SK-N-SH (cell line): ENCODE results near the gene HPX. TPM values are rescaled to one million over a fixed set of nuclear protein-coding genes. Genes with fewer than 3 reads are reported as not detected.

Source experiments
- CTCF ChIA-PET: fragments of 300-600, 350-600 bp; formaldehyde crosslinking; extraction: SDS; loops from one replicate; lab custom pipeline; 2021; lab: Yijun Ruan, JAX
- POLR2A ChIA-PET: fragments of 350-600 bp; sonication (Branson Sonifier 250); formaldehyde crosslinking; extraction: SDS; loops from one replicate; lab custom pipeline; 2020; ENCODE audit warnings: antibody characterized with exemption, inconsistent platforms; lab: Yijun Ruan, JAX
- DNase-seq: peaks from one replicate; pipeline ENCODE4 v3.0.0; 2012
- H2AFZ ChIP-seq: fragments of 200-600 bp; sonication (generic); 2 replicates; pipeline ENCODE4 v1.8.1; 2016; ENCODE audit warnings: antibody characterized with exemption, mild to moderate bottlenecking, low read depth
- H3F3A ChIP-seq: fragments of 200-600 bp; sonication (generic); replicated peaks from 2 replicates; pipeline ENCODE3; 2016; ENCODE audit warnings: antibody characterized with exemption, mild to moderate bottlenecking; ENCODE audit not compliant: insufficient read depth
- H3K27ac ChIP-seq, 2 experiments: fragments of 200-500 bp in 1 of 2; fragments of 200-600 bp in 1 of 2; sonication (Bioruptor generic) in 1 of 2; sonication (generic), shearing (Covaris generic) in 1 of 2; 2 replicates each; pipeline versions ENCODE4 v1.5.1 to v1.6.1; 2014 to 2016; ENCODE audit warnings: low read depth in 2 of 2, inconsistent platforms in 1 of 2, low read length in 1 of 2, mild to moderate bottlenecking in 1 of 2, mixed read lengths in 1 of 2
- H3K27me3 ChIP-seq: fragments of 200-600 bp; sonication (generic), shearing (Covaris generic); 2 replicates; pipeline ENCODE4 v1.6.1; 2016; ENCODE audit warnings: mixed run types; ENCODE audit not compliant: insufficient read depth
- H3K36me3 ChIP-seq, 2 experiments: fragments of 200-500 bp in 1 of 2; fragments of 200-600 bp in 1 of 2; sonication (Bioruptor generic) in 1 of 2; sonication (generic) in 1 of 2; replicated peaks in 1 of 2; 2 replicates each; pipeline versions ENCODE3 to v1.5.1; 2014 to 2016; ENCODE audit warnings: low read length in 1 of 2, mild to moderate bottlenecking in 1 of 2; ENCODE audit not compliant: insufficient read depth in 2 of 2, control insufficient read depth in 1 of 2
- H3K4me1 ChIP-seq, 2 experiments: fragments of 200-500 bp in 1 of 2; fragments of 200-600 bp in 1 of 2; sonication (Bioruptor generic) in 1 of 2; sonication (generic), shearing (Covaris generic) in 1 of 2; 2 replicates each; pipeline versions ENCODE4 v1.5.1 to v1.6.1; 2014 to 2016; ENCODE audit warnings: low read depth in 1 of 2, low read length in 1 of 2, mixed run types in 1 of 2; ENCODE audit not compliant: insufficient read depth in 2 of 2, control insufficient read depth in 1 of 2
- H3K4me2 ChIP-seq: fragments of 200-600 bp; sonication (generic), shearing (Covaris generic); 2 replicates; pipeline ENCODE4 v1.6.1; 2017; ENCODE audit warnings: mixed run types
- H3K4me3 ChIP-seq, 2 experiments: fragments of 200-500 bp in 1 of 2; fragments of 200-600 bp in 1 of 2; sonication (Bioruptor generic) in 1 of 2; sonication (generic), shearing (Covaris generic) in 1 of 2; 2 replicates each; pipeline versions ENCODE4 v1.5.1 to v1.8.1; 2014 to 2016; ENCODE audit warnings: low read depth in 2 of 2, inconsistent platforms in 1 of 2, low read length in 1 of 2, mild to moderate bottlenecking in 1 of 2, mixed read lengths in 1 of 2, moderate library complexity in 1 of 2
- H3K79me2 ChIP-seq: fragments of 200-600 bp; sonication (generic); 2 replicates; pipeline ENCODE4 v1.8.1; 2017; ENCODE audit warnings: mild to moderate bottlenecking; ENCODE audit not compliant: insufficient read depth
- H3K9ac ChIP-seq: fragments of 200-600 bp; sonication (generic); 2 replicates; pipeline ENCODE4 v1.6.1; 2017; ENCODE audit warnings: mixed run types
- H3K9me2 ChIP-seq: fragments of 200-600 bp; sonication (generic); 2 replicates; pipeline ENCODE4 v1.6.1; 2017; ENCODE audit warnings: mixed run types
- H3K9me3 ChIP-seq: fragments of 200-600 bp; sonication (generic); 2 replicates; pipeline ENCODE4 v1.6.1; 2017; ENCODE audit warnings: mixed run types, mild to moderate bottlenecking, moderate library complexity
- H4K20me1 ChIP-seq: fragments of 200-600 bp; sonication (generic); 2 replicates; pipeline ENCODE4 v1.6.1; 2017; ENCODE audit warnings: mild to moderate bottlenecking, mixed run types; ENCODE audit not compliant: insufficient read depth
- CTCF ChIP-seq: fragments of 200-600 bp; sonication (generic); IDR thresholded peaks from 2 replicates; pipeline ENCODE4 v1.6.1; 2017; ENCODE audit warnings: antibody characterized with exemption, mild to moderate bottlenecking, moderate library complexity
- ELF1 ChIP-seq: IDR thresholded peaks from 2 replicates; pipeline ENCODE4 v1.4.0; 2012
- EP300 ChIP-seq, 2 experiments: IDR thresholded peaks; 2 replicates each; pipeline versions ENCODE4 v1.4.0 to v1.6.1; 2012; ENCODE audit warnings: borderline replicate concordance in 1 of 2, low read depth in 1 of 2, low read length in 1 of 2
- EZH2phosphoT487 ChIP-seq: fragments of 200-600 bp; sonication (generic); IDR thresholded peaks from 2 replicates; pipeline ENCODE4 v1.6.1; 2017; ENCODE audit warnings: low read depth, mixed run types, mild to moderate bottlenecking, antibody characterized with exemption, moderate library complexity, borderline replicate concordance
- FOSL2 ChIP-seq: IDR thresholded peaks from 2 replicates; pipeline ENCODE4 v1.4.0; 2012; ENCODE audit warnings: low read depth, mild to moderate bottlenecking, moderate library complexity, borderline replicate concordance
- FOXJ3 ChIP-seq: sonication (generic); formaldehyde crosslinking; IDR thresholded peaks from 2 replicates; pipeline ENCODE4 v1.5.1; 2020; ENCODE audit warnings: mild to moderate bottlenecking, missing genetic modification reagents
- FOXM1 ChIP-seq: IDR thresholded peaks from 2 replicates; pipeline ENCODE4 v1.4.0; 2012; ENCODE audit warnings: low read depth, mild to moderate bottlenecking
- GABPA ChIP-seq: IDR thresholded peaks from 2 replicates; pipeline ENCODE4 v1.4.0; 2012; ENCODE audit warnings: low read depth, mild to moderate bottlenecking
- GATA2 ChIP-seq: sonication (generic); formaldehyde crosslinking; IDR thresholded peaks from 2 replicates; pipeline ENCODE4 v1.5.0; 2020; ENCODE audit warnings: mild to moderate bottlenecking, missing genetic modification reagents
- MEF2A ChIP-seq: IDR thresholded peaks from 2 replicates; pipeline ENCODE4 v1.4.0; 2012; ENCODE audit warnings: low read depth, borderline replicate concordance
- NFIC ChIP-seq: IDR thresholded peaks from 2 replicates; pipeline ENCODE4 v1.4.0; 2012; ENCODE audit warnings: borderline replicate concordance
- RAD21 ChIP-seq: IDR thresholded peaks from 2 replicates; pipeline ENCODE4 v1.6.1; 2012; ENCODE audit warnings: mild to moderate bottlenecking, low read length
- RCOR1 ChIP-seq: fragments of 150-350 bp; IDR thresholded peaks from 2 replicates; pipeline ENCODE4 v1.6.1; 2017; ENCODE audit warnings: antibody characterized with exemption, low read length
- REST ChIP-seq: IDR thresholded peaks from 2 replicates; pipeline ENCODE4 v1.6.1; 2012; ENCODE audit warnings: mild to moderate bottlenecking, low read depth, low read length, moderate library complexity
- RXRA ChIP-seq: IDR thresholded peaks from 2 replicates; pipeline ENCODE4 v1.4.0; 2012; ENCODE audit warnings: low read depth, mild to moderate bottlenecking, borderline replicate concordance
- SMC3 ChIP-seq: IDR thresholded peaks from 2 replicates; pipeline ENCODE4 v1.6.1; 2012; ENCODE audit warnings: low read depth, low read length, improper control_type of control experiment
- TAF1 ChIP-seq: IDR thresholded peaks from 2 replicates; pipeline ENCODE4 v1.6.1; 2012; ENCODE audit warnings: low read depth, mild to moderate bottlenecking, low read length, moderate library complexity, borderline replicate concordance
- TCF12 ChIP-seq: IDR thresholded peaks from 2 replicates; pipeline ENCODE4 v1.4.0; 2012
- WGBS: methylation state at CpG from one replicate; pipeline ENCODE4 v1.1.6; 2017; ENCODE audit warnings: low lambda C conversion rate; 5-methylcytosine and 5-hydroxymethylcytosine counted together
- polyA plus RNA-seq, 3 experiments: library from polyadenylated mRNA; depleted of rRNA; stranded (reverse); fragments of >200 nt; gene quantifications; 2 replicates each; pipeline ENCODE4 v1.2.3, GENCODE V29; 2012

HPX gene
- polyA plus RNA-seq, 1 of the 3 experiments (the other 2 are of a cell fraction) = 1.8 TPM

GRCh38 chr11:6397156-6397555 is 43.6 kb downstream of the HPX start:
- no peak for DNase-seq
- no peaks in the 10 kb centered on the region for H3K9me3 ChIP-seq
- no peak overlapping the region for H3K27ac ChIP-seq
- no peaks in the 10 kb centered on the region for H3K9me2 ChIP-seq
- H3F3A ChIP-seq = no peaks in the 10 kb centered on the region
- H3K4me2 ChIP-seq = no peak overlapping the region
- 33% methylated on average over 1 of the region's 1 CpG for WGBS
- TF ChIP-seq SMC3 (no peak), TCF12 (no peak), REST (no peak), RCOR1 (no peak), TAF1 (no peak), NFIC (no peak), GABPA (no peak), MEF2A (no peak), EP300 (IDR thresholded peaks at IDR 0.05; ENCODE audit: borderline replicate concordance in 1 of 2, low read depth in 1 of 2, low read length in 1 of 2) (no peak), GATA2 (no peak), FOSL2 (no peak), RXRA (no peak), RAD21 (no peak), FOXM1 (no peak), CTCF (no peak), EZH2phosphoT487 (no peak), FOXJ3 (no peak), ELF1 (no peak)
- ChIA-PET CTCF (interaction anchor here (2.2 to 4.4 kb wide), 2 partner anchors 18 to 46 kb away, joined by 9 to 19 read pairs; no protein-coding TSS in a partner anchor), POLR2A (no interaction called here)
- no peak overlapping the region for H3K9ac ChIP-seq
- H3K36me3 ChIP-seq = peaks cover 0 to 28% of the 10 kb centered on the region in 2 experiments
- H3K4me3 ChIP-seq = no peak overlapping the region
- H2AFZ ChIP-seq = no peak overlapping the region
- H3K79me2 ChIP-seq = no peaks in the 10 kb centered on the region
- no peaks in the 10 kb centered on the region for H4K20me1 ChIP-seq
- H3K4me1 ChIP-seq = peaks cover 0 to 11% of the 10 kb centered on the region in 2 experiments; a peak in 2 of 4 replicates
- H3K27me3 ChIP-seq = no peaks in the 10 kb centered on the region
